Activated naive CD4-positive, alpha-beta T cell treated with anti-CD3 and anti-CD28 coated beads, Interleukin-2, amount 10 ng/mL, durations not matched to agents 7 days and 5 days (primary cell): ENCODE results near the gene UBAP1L.
"Not testable (repeated sequence)": the region's sequence is repeated elsewhere in the genome, so short reads cannot be mapped to it uniquely, and the experiment has no call there.

Experiments used
- CTCF ChIA-PET: fragments of 350-600 bp; sonication (Branson Sonifier 250); formaldehyde crosslinking; loops from one replicate; lab custom pipeline; 2021; ENCODE audit warnings: antibody characterized with exemption; lab: Charles Lee
- DNase-seq: peaks from one replicate; pipeline ENCODE4 v3.0.0-alpha.2; 2020
- H3K27ac Mint-ChIP-seq: one replicate; pipeline ENCODE4 v1.8.0; 2021; ENCODE audit warnings: mild to moderate bottlenecking, moderate library complexity, mixed read lengths
- H3K27me3 Mint-ChIP-seq: one replicate; pipeline ENCODE4 v1.8.0; 2021; ENCODE audit warnings: mild to moderate bottlenecking, mixed read lengths
- H3K36me3 Mint-ChIP-seq: one replicate; pipeline ENCODE4 v1.8.0; 2021; ENCODE audit warnings: mixed read lengths
- H3K4me1 Mint-ChIP-seq: one replicate; pipeline ENCODE4 v1.8.0; 2021; ENCODE audit warnings: mixed read lengths
- H3K4me3 Mint-ChIP-seq: one replicate; pipeline ENCODE4 v1.8.0; 2021; ENCODE audit warnings: mild to moderate bottlenecking, moderate library complexity, mixed read lengths
- H3K9me3 Mint-ChIP-seq: one replicate; pipeline ENCODE4 v1.8.0; 2021; ENCODE audit warnings: mixed read lengths

UBAP1L gene

GRCh38 chr15:65084500-65085206 is 30.3 kb downstream of the UBAP1L start:
- H3K27ac Mint-ChIP-seq, result no peak overlapping the region
- CTCF ChIA-PET, result interaction anchor here (1.3 to 1.4 kb wide), 2 partner anchors 15 to 30 kb away, joined by 4 to 5 read pairs; no protein-coding TSS in a partner anchor
- peaks cover 67% of the 10 kb centered on the region for H3K27me3 Mint-ChIP-seq

DNA sequence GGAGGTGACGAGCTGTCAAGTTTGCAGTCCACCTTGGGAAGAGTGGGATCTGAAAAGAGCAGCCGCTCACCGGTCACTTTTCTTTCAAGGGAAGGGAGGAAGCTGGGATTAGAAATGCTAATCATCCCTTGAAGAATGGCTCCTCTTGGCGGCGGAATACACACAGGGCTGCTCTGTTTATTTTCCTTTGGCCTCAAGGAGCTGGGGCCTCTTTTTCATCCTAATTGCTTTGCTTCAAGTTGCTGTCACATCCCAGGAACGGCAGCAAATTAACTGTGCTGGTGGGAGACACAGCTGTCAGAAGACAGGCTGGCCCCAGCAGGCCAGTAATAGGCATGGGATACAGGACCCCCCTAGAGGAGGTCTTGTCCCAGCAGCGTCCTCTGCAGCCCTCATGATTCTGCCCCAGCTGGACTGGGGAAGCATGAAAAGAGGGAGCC is 31.7 kb downstream of the UBAP1L start:
- no peaks in the 10 kb centered on the region for H3K9me3 Mint-ChIP-seq
- H3K4me1 Mint-ChIP-seq, result peaks cover 11% of the 10 kb centered on the region
- H3K4me3 Mint-ChIP-seq, result no peak overlapping the region
- DNase-seq, result no peak
- CTCF ChIA-PET, result interaction anchor here (0.9 to 1.7 kb wide), 3 partner anchors 28 to 352 kb away, joined by 3 to 4 read pairs (median 3); no protein-coding TSS in a partner anchor
- no peak overlapping the region for H3K27ac Mint-ChIP-seq
- no peaks in the 10 kb centered on the region for H3K36me3 Mint-ChIP-seq
- H3K27me3 Mint-ChIP-seq, result peaks cover 80% of the 10 kb centered on the region

More at GRCh38 chr15:65084500-65085206, 30.3 kb downstream of the UBAP1L start:
- no peaks in the 10 kb centered on the region for H3K9me3 Mint-ChIP-seq
- DNase-seq, result no peak
- no peak overlapping the region for H3K4me3 Mint-ChIP-seq
- peaks cover 11% of the 10 kb centered on the region for H3K4me1 Mint-ChIP-seq
- no peaks in the 10 kb centered on the region for H3K36me3 Mint-ChIP-seq

DNA sequence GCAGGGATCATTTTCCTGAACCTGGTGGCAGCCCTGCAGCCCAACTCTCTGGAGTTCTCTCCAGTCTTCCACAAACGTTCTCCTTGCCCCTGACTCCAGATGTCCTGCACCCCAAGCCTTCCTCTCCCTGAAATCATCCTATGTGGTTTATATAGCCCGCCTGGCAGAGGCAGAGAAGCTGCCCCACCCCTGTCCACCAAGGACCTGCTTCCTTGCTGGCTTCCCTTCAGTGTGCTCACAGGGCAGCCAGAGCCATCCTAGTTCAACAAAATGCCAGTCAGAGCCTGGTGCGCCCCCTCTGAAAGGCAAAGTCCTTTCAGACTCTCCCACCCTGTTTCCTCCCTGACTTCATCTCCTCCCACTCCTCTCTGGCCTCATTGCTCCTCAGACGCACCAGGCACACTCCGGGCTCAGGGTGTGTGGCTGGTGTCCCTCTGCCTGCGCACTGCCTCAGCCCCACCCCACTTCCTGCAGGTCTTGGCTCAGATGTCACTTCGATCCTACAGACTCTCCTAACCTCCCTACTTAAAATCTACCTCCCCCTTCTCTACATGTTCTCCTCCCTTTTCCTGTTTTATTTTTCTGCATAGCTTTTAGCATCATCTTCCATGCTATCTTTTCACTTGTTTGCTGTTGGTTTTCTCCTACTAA is 32.6 kb downstream of the UBAP1L start:
- Mint-ChIP-seq H3K4me3 (no peak overlapping the region), H3K9me3 (peaks cover 1% of the 10 kb centered on the region), H3K4me1 (peaks cover 18% of the 10 kb centered on the region), H3K27me3 (peaks cover 89% of the 10 kb centered on the region), H3K36me3 (no peaks in the 10 kb centered on the region), H3K27ac (no peak overlapping the region)
- CTCF ChIA-PET, result interaction anchor here (1.1 to 1.7 kb wide), 3 partner anchors 27 to 351 kb away, joined by 3 to 4 read pairs (median 3); no protein-coding TSS in a partner anchor
- DNase-seq, result peak; percentile 55

DNA sequence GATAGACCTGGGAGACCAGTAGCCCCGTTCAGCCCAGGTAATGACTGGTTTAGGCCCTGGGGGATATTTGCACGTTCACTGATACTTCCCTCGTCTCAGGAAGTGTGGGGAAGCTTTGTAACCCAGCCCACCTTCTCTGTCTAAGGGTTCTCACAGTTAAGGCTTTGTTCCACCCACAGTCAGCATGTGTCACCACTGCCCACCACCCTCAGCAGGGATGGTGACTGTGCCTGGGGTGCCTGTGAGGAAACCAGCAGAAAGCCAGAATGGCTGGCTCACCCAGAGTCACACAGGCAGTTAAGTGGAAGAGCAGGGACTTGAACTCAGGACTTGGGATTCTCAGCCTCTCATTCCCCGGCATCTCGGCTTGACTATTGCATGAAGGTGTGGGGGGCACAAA is 33.2 kb downstream of the UBAP1L start:
- DNase-seq, result no peak
- CTCF ChIA-PET, result interaction anchor here (1.2 kb wide), 1 partner anchor 48 kb away, joined by 3 read pairs; no protein-coding TSS in a partner anchor
- H3K27ac Mint-ChIP-seq, result no peak overlapping the region
- H3K9me3 Mint-ChIP-seq, result peaks cover 1% of the 10 kb centered on the region
- H3K4me1 Mint-ChIP-seq, result peaks cover 18% of the 10 kb centered on the region
- peaks cover 86% of the 10 kb centered on the region for H3K27me3 Mint-ChIP-seq
- H3K36me3 Mint-ChIP-seq, result no peaks in the 10 kb centered on the region
- no peak overlapping the region for H3K4me3 Mint-ChIP-seq

DNA sequence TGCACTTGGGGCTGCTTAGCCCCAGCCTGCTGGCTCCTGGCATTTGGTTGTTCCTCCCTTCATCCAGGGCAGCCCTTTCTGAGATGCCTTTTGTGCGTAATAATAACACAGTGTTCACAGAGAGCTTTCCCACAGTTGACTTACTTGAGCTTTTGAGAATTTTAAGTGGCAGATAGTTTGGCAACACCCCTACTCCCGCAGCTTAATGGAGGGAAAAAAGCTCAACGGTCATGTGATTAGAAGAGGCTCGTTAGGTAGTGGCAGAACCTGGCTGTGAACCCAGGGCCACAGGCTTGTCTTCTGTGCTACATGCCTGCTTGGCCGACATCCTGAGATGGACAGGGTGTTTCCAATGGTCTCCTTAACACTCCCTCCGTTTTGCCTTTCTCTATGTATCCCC is 33.7 kb downstream of the UBAP1L start:
- peaks cover 1% of the 10 kb centered on the region for H3K9me3 Mint-ChIP-seq
- H3K27ac Mint-ChIP-seq, result no peak overlapping the region
- CTCF ChIA-PET, result interaction anchor here (0.9 kb wide), 1 partner anchor 20 kb away, joined by 3 read pairs; no protein-coding TSS in a partner anchor
- no peak for DNase-seq
- H3K36me3 Mint-ChIP-seq, result no peaks in the 10 kb centered on the region
- no peak overlapping the region for H3K4me3 Mint-ChIP-seq
- H3K4me1 Mint-ChIP-seq, result peaks cover 18% of the 10 kb centered on the region
- H3K27me3 Mint-ChIP-seq, result peaks cover 85% of the 10 kb centered on the region

DNA sequence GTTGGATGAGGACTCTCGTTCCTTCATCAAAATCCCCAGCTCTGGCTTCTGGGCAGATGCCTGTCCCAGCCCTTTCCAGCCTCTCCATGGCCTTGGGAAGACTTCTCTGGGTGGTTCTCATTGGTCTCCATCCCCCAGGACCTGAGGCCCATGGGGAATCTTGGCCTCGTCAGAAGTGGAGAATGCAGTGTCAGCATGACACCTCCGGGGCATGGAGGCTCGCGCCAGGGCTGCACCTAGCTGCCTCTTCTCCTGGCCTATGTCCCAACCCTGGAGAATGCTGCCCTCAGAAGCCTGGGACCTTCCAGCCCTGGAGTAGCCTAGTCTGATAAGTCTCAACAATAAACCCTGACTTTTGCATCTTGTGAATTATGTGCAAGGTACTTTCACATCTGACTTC is 35.4 kb downstream of the UBAP1L start:
- Mint-ChIP-seq H3K4me1 (peaks cover 18% of the 10 kb centered on the region), H3K9me3 (peaks cover 1% of the 10 kb centered on the region), H3K4me3 (no peak overlapping the region), H3K36me3 (no peaks in the 10 kb centered on the region), H3K27ac (no peak overlapping the region), H3K27me3 (peaks cover 73% of the 10 kb centered on the region)
- DNase-seq, result no peak
- CTCF ChIA-PET, result interaction anchor here (1.4 to 3.6 kb wide), 3 partner anchors 25 to 347 kb away, joined by 7 to 30 read pairs (median 18); no protein-coding TSS in a partner anchor

DNA sequence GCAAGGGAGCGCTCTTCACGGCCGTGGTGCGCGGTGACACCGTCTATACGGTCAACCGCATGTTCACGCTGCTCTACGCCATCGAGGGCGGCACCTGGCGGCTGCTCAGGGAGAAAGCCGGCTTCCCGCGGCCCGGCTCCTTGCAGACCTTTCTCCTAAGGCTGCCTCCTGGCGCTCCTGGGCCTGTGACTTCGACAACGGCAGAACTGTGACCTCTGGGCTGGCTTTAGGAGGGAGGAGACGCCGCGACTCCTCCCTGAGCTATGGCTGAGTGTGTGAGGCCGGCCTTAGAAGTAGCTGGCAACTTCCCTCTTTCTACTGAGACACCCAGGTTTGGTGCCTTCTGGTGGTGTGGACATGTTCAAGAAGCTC is 37.0 kb downstream of the UBAP1L start:
- Mint-ChIP-seq H3K27me3 (peaks cover 57% of the 10 kb centered on the region), H3K9me3 (peaks cover 1% of the 10 kb centered on the region), H3K27ac (no peak overlapping the region), H3K4me1 (peaks cover 16% of the 10 kb centered on the region), H3K36me3 (no peaks in the 10 kb centered on the region), H3K4me3 (no peak overlapping the region)
- CTCF ChIA-PET, result interaction anchor here (0.6 to 3.6 kb wide), 9 partner anchors 9 to 300 kb away, joined by 3 to 30 read pairs (median 4); no protein-coding TSS in a partner anchor
- DNase-seq, result peak; percentile 68

DNA sequence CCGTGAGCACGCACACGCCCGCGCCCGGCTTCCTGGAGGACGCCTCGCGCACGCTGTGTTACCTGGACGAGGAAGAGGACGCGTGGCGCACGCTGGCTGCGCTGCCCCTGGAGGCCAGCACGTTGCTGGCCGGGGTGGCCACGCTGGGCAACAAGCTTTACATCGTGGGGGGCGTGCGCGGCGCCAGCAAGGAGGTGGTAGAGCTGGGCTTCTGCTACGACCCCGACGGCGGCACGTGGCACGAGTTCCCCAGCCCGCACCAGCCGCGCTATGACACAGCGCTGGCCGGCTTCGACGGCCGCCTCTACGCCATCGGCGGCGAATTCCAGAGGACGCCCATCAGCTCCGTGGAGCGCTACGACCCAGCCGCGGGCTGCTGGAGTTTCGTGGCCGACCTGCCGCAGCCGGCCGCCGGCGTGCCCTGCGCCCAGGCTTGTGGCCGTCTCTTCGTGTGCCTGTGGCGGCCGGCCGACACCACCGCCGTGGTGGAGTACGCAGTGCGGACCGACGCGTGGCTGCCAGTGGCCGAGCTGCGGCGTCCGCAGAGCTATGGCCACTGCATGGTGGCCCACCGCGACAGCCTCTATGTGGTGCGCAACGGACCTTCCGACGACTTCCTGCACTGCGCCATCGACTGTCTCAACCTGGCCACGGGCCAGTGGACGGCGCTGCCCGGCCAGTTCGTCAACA is 37.6 kb downstream of the UBAP1L start:
- CTCF ChIA-PET, result interaction anchor here (0.9 to 3.6 kb wide), 5 partner anchors 23 to 44 kb away, joined by 3 to 30 read pairs (median 4); no protein-coding TSS in a partner anchor
- peaks cover 52% of the 10 kb centered on the region for H3K27me3 Mint-ChIP-seq
- H3K9me3 Mint-ChIP-seq, result peaks cover 1% of the 10 kb centered on the region
- no peak overlapping the region for H3K27ac Mint-ChIP-seq
- H3K36me3 Mint-ChIP-seq, result no peaks in the 10 kb centered on the region
- DNase-seq, result no peak
- H3K4me1 Mint-ChIP-seq, result peaks cover 11% of the 10 kb centered on the region
- H3K4me3 Mint-ChIP-seq, result no peak overlapping the region

DNA sequence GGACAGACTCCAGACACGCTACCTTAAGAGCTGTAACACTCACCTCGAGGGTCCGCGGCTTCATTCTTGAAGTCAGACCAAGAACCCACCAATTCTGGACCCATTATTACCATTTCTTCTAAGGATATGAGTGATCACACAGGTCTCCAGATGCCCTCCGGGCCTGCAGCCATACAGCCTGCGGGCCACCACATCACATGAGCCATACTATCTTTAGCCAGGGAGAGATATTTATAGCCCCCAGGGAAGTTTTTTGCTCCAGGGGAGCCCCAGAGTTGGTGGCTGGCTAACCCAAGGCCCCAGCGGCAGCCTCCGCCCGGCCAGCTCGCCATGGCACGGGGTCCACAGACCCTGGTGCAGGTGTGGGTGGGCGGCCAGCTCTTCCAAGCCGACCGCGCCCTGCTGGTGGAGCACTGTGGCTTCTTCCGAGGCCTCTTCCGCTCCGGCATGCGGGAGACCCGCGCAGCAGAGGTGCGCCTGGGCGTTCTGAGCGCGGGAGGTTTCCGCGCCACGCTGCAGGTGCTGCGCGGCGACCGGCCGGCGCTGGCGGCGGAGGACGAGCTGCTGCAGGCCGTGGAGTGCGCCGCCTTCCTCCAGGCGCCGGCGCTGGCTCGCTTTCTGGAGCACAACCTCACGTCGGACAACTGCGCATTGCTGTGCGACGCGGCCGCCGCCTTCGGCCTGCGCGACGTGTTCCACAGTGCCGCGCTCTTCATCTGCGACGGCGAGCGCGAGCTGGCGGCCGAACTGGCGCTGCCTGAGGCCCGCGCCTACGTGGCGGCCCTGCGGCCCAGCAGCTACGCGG is 38.3 kb downstream of the UBAP1L start, which contains the start of gene KBTBD13:
KBTBD13 (plus strand) TSS at position 261 of the 805 bp plus-strand sequence; CDS start at position 331, 70 bp downstream.
- Mint-ChIP-seq H3K4me1 (peaks cover 7% of the 10 kb centered on the region), H3K36me3 (no peaks in the 10 kb centered on the region), H3K4me3 (no peak within 1 kb of the TSS), H3K27ac (no peak within 1 kb of the TSS), H3K9me3 (peaks cover 1% of the 10 kb centered on the region), H3K27me3 (peaks cover 50% of the 10 kb centered on the region)
- DNase-seq, result no peak
- CTCF ChIA-PET, result interaction anchor here (1.2 to 3.6 kb wide), 4 partner anchors 10 to 43 kb away, joined by 3 to 30 read pairs (median 11); no protein-coding TSS in a partner anchor

- H3K27ac Mint-ChIP-seq, H3K9me3 Mint-ChIP-seq, H3K4me1 Mint-ChIP-seq, DNase-seq, H3K36me3 Mint-ChIP-seq, H3K4me3 Mint-ChIP-seq: not testable (repeated sequence)
- H3K27me3 Mint-ChIP-seq, result peaks cover 51% of the 10 kb centered on the region
- CTCF ChIA-PET, result interaction anchor here (0.7 to 1.2 kb wide), 3 partner anchors 9 to 560 kb away, joined by 3 read pairs; partner anchors contain the start of gene RASL12
These were observed 39.2 kb downstream of the UBAP1L start for GRCh38 chr15:65075607-65076395.

GRCh38 chr15:65074946-65075345 is 40.1 kb downstream of the UBAP1L start:
- H3K4me1 Mint-ChIP-seq, H3K9me3 Mint-ChIP-seq, H3K4me3 Mint-ChIP-seq, H3K27ac Mint-ChIP-seq, DNase-seq, H3K36me3 Mint-ChIP-seq: not testable (repeated sequence)
- H3K27me3 Mint-ChIP-seq, result peaks cover 53% of the 10 kb centered on the region
- CTCF ChIA-PET, result interaction anchor here (0.7 kb wide), 1 partner anchor 559 kb away, joined by 3 read pairs; no protein-coding TSS in a partner anchor

GRCh38 chr15:65072617-65073016 is 42.4 kb downstream of the UBAP1L start:
- Mint-ChIP-seq H3K4me1 (peaks cover 6% of the 10 kb centered on the region), H3K36me3 (no peaks in the 10 kb centered on the region), H3K27me3 (peaks cover 51% of the 10 kb centered on the region), H3K4me3 (no peak overlapping the region), H3K9me3 (no peaks in the 10 kb centered on the region), H3K27ac (no peak overlapping the region)
- CTCF ChIA-PET, result no interaction called here
- no peak for DNase-seq
